Stimulated activated CD4-positive, alpha-beta T cell treated with anti-CD3 and anti-CD28 coated beads, Interleukin-2, amount 100 ng/mL, for 24 hours (primary cell): ENCODE results near the gene CMIP.

Experiments
- DNase-seq, 2 donors: peaks; one replicate each; pipeline ENCODE4 v3.0.0-alpha.2; 2020

CMIP gene

GRCh38 chr16:81448154-81449131, 3.8 kb downstream of the CMIP start:
- DNase-seq, result no peak

- no peak for DNase-seq
Measured at GRCh38 chr16:81449241-81449640, 4.6 kb downstream of the CMIP start.

- no peak for DNase-seq
Measured at GRCh38 chr16:81449899-81450608, 5.4 kb downstream of the CMIP start.

DNA sequence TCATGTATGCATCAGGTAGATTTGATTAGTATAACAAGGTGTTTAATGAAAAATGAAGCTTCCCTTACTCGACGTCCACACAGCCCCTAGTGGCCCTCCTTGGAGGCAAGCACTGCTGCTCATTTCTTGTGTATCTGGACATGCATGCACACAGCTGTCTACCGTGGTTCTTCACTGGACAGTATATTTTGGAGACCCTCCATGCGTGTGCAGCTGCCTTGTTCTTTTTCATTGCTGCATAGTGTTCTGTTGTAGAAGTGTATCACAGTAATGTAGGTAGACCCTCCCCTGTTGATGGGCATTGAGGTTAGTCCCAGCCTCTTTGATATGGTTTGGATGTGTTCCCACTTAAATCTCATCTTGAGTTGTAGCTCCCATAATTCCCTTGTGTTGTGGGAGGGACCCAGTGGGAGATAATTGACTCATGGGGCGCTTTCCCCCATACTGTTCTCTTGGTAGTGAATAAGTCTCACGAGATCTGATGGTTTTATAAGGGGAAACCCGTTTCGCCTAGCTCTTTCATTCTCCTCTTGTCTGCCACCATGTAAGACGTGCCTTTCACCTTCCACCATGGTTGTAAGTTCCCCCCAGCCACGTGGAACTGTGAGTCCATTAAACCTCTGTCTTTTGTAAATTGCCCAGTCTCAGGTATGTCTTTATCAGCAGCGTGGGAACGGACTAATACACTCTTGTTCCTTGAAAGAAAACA, 6.3 kb downstream of the CMIP start:
- no peak for DNase-seq

- DNase-seq, result peak; percentile 41 to 47
Measured at GRCh38 chr16:81451753-81452680, 7.4 kb downstream of the CMIP start.

- DNase-seq, result no peak
Measured at GRCh38 chr16:81453091-81453728, 8.6 kb downstream of the CMIP start.

DNA sequence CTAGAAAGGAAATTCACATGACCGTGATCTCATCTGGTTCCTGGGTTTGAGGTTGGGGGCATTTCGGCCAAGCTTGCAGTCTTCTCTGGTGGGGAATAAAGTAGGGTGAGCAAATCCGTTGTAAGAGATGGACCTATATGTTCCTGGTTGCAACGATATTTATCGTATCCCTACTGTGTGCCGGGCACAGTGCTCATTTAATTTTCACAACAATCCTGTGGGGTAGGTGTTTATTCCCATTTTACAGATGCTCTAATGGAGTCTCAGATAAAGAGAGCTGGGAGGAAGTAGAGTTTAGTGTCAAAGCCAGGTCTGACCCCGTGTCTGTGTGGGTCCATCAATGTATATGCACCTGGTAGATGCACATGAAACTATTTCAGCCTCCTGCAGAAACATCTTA, 9.4 kb downstream of the CMIP start:
- no peak for DNase-seq

DNA sequence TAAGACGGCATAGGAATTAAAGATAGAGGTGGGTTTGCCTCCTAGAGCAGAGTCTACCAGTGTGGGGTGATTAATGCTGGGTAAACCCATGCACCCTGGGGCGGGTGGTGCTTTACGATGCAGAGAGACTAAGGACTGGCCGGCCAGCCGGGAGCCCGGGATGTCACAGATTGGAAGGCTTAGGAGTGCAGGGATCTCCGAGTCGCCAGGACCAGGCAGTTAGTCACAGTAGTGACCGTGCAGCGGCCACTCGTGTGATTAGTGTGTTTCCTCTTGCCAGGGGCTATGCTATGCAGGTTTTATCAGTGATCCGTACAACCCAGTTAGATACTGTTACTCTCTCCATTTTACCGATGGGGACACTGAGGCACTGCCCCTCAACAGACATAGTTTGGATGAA, 10.4 kb downstream of the CMIP start:
- no peak for DNase-seq

DNA sequence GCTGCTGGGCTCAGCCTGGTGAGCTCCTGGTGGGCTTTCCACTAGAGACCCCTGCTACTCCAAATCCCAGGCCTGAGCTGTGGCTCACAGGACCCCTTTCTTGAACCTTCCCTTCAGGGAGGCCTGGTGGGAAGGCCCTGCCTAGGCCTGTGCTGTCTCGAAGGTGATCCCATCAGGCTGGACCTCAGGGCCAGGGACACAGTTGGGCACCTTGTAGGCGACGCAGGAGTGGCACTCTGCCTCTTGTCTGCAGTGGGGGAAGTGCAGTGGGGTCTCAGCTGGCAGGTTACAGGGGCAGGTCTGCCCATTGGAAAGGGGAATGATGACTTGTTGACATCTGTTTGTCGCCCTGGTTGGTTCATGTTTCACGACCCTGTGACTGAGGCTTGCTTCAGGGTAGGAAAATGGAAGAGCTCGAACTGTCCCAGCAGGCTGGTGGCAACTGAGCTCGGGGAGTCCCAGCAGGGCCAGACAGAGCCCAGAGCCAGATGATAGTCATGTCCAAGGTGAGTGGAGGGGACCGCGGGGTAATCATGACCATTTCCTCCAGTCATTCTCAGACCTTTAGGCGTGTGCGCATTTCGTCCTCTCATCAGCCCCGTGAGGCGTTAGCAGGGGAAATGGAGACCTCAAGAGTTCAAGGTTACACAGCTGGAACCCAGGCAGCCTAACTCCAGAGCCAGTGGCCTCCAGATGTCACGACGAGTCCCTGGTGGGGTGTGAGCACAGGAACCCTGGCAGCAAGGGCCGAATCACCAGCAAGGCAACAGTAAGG, 11.3 kb downstream of the CMIP start:
- no peak for DNase-seq

DNA sequence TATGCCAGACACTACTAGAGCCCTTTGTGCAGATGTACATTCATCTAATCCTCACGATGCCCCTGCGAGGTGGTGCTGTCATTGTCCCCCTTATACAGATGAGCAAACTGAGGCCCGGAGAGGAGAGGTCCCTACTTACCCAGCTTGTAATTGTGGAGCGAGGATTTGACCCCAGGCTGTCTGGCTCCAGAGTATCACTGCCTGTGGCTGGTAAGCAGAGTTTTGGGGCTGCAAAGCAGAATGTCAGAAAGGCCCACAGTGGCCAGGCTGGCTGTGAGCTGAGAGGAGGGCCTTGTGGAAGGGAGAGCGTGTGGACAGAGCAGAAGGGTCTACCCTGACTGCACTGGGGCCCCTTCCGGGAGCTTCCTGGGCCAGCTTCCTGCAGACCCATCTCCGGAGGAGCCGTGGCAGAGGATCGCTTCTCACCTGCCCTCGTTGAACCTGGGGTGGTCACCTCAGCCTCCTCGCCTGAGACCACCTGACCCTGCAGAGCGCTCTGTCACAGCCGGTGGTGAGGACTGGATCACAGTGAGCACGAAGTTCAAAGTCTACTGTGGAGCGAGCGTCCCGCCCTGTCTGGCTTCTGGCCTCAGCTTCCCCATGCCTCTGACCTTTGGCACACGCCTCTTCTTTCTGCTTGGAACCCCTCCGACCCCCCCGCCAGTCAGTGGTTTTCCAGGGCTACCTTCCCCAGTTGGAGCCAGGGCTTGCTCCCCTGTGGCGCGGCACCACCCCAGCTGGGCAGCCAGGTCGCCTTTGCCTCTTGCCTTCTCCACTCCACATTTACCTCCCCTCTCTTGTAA, 12.1 kb downstream of the CMIP start:
- DNase-seq, result no peak

DNA sequence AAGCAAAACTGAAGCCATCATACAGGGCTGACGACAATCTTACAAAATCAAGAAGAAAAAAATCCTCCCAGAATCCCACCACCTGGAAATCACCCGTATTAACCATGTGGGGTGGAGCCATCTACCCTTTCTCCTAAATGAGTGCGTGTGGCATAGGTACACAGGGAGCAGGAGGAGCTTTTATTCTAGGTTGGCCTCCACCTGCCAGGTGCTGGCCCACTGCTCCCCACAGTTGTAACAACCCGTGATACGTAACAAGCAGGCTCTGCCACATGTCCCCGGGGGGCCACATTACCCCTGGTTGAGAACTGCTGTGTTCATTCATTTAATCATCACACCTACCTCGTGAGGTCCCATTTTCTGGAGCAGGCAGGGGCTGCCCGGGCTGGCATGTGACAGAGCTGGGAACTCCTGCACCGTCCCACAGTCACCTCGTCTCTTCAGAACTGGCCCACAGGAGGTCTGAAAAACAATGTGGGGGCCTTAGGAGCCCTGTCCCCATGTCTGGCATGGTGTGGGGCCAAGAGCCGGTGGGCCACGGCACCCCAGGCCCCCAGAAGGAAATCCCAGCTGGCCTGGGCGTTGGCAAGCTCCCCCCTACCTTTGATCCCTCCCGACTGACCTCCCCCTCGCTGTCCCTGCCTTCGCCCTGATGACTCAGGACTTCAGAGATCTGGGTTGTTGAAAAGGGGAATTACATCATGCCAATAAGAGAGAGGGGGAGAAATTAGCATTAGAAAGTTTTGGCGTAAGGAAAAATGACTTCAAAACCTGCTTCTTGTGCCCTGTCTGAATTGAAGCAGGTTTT, 12.9 kb downstream of the CMIP start:
- DNase-seq, result no peak

- DNase-seq, result no peak
Measured at GRCh38 chr16:81458149-81458669, 13.6 kb downstream of the CMIP start.

GRCh38 chr16:81458827-81459598, 14.4 kb downstream of the CMIP start:
- no peak for DNase-seq

GRCh38 chr16:81460075-81460474, 15.5 kb downstream of the CMIP start:
- DNase-seq, result no peak

GRCh38 chr16:81461243-81461642, 16.6 kb downstream of the CMIP start:
- no peak for DNase-seq

- no peak for DNase-seq
Measured at GRCh38 chr16:81461766-81462165, 17.2 kb downstream of the CMIP start.

GRCh38 chr16:81462683-81463082, 18.1 kb downstream of the CMIP start:
- DNase-seq, result no peak

DNA sequence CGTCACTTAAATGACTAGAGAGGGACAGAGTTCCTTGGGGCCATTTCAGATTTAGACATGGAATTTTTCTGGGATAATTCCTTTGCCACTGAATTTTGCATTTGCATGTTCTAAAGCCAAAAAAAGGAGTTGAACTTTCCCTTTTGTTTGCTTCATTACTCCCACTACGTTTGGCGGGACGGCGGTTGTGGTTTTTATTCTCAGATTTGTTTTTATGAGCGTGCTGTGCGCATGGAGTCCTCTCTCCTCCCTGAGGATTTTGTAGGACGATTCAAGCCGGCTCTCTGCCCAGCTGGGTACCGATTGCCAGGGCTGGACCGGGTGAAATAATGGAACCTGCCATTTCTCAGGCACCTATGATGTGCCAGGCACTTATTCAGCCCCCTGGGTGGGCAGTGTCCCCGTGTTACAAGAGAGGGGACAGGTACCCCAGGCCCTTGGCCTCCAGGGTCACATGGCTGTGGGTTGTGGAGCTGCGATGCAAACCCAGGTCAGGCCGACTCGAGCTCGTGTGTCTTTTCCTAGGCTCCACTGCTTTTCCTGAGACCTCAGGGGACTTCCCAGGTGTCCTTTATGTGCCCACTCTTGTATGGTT, 18.8 kb downstream of the CMIP start:
- no peak for DNase-seq
